ENCODE data around the gene SUOX.

The SUOX gene

DNA sequence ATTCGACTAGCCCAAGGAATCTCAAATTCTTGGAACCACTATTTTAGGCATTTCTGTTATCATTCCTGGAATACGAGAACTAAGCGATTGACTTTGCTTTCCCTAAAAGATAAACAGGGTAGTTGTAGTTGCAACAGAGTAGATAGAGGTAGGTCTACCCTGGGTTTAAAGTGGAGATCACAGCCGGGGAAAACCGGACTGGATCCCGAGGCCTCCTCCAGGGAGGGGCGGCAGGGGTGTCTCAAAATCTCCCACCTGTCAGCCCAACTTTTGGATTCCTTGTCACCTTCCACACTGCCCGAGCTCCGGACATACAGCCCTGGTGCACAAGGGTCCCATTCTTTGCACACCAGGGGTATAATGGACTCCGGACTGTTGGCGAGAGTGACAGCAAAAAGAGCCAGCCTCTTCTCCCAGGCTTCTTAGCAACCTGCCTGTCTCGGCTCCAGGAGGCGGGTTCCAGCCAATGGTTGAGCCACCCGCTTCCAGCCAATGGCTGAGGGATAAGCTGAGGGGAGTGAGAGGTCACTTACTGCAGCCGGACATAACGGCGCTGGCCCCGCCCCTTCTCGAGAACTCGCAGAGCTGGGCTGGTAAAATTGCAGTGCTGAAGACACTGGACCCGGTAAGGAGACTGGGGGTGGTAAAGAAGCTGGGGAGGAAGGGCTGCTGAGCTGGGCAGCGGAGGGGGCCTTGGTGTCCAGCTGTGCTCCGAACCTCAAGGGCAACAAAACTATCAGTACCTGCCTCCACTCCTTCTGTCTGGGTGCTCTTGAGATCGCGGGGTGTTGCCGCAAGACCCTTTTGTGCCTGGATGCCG, at the start of gene SUOX:
SUOX (plus strand) TSS at position 562 of the 820 bp plus-strand sequence. CDS start 4,946 bp downstream, outside the sequence.
- Mint-ChIP-seq H3K36me3 (ENCODE audit: insufficient read depth) (peaks cover 22% of the 10 kb centered on the region), H3K27me3 (no peaks in the 10 kb centered on the region), H3K9me3 (no peaks in the 10 kb centered on the region), H3K27ac (ENCODE audit: low read depth) (no peak within 1 kb of the TSS), H3K4me3 (no peak within 1 kb of the TSS), H3K4me1 (peaks cover 6% of the 10 kb centered on the region)
- DNase-seq (ENCODE audit: low spot score in 2 of 2) (no peak), ATAC-seq (replicated peaks; ENCODE audit: extremely low read depth, poor library complexity, severe bottlenecking) (peak; percentile 46)

DNA sequence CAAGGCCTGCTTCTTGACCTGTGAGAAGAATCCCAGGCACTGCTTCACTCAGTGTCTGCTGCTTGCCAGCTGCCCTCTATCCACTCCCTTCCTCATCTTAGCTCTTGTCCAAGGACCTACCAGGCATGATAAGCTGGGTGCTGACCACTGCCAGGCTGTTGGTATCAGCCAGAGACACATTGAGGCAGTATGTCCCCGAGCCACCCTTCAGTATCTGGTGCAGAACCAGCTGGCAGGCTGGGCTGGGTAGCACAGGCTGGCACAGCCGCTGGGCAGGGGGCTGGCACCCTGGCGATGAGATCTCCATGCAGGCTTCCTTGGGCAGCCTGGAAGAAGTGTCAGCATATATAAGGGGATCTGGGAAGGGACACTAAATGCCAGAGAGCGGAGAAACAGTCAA, 41.7 kb upstream of the SUOX start:
- peaks cover 10% of the 10 kb centered on the region for H3K4me1 Mint-ChIP-seq
- no peak for ATAC-seq (replicated peaks; ENCODE audit: extremely low read depth, poor library complexity, severe bottlenecking)
- H3K27me3 Mint-ChIP-seq = no peaks in the 10 kb centered on the region
- H3K36me3 Mint-ChIP-seq (ENCODE audit: insufficient read depth) = peaks cover 25% of the 10 kb centered on the region
- no peak overlapping the region for H3K4me3 Mint-ChIP-seq
- DNase-seq (ENCODE audit: low spot score in 2 of 2) = no peak
- H3K9me3 Mint-ChIP-seq = no peaks in the 10 kb centered on the region
- peak overlapping the region; percentile 52 for H3K27ac Mint-ChIP-seq (ENCODE audit: low read depth)

DNA sequence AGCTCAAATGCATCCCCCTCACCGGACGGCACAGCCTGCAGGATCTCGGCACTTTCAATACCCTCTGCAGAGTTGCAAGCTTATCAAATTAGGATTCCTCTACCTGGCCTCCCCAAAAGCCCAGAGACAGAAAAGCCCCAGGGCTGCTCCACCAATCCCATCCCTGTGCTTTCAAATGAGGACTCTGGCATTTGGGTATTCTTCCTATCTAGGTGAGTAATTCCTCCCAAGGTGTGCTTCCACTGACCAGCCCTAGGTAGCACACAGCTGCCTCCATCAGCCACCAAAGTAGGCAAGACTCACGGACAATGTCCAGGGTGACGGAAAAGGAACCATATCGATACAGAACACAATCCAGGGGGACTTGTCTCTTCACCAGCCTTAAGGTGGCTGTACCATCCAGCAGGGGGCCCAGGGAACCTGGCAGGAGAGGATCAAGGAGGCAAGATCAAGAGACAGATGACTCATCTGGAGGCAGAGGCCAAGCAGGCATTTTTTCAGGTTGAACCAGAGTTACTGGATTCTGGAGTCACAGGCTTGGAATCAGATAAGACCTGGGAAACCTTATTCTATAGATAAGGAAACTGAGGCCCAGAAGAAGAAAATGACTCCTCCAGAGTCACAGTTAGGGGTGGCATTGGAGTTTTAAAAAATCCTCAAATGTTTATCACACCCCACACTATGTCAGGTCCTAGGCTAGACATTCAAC, 41.1 kb upstream of the SUOX start:
- ATAC-seq (replicated peaks; ENCODE audit: extremely low read depth, poor library complexity, severe bottlenecking) = peak; percentile 36
- H3K36me3 Mint-ChIP-seq (ENCODE audit: insufficient read depth) = peaks cover 22% of the 10 kb centered on the region
- no peaks in the 10 kb centered on the region for H3K9me3 Mint-ChIP-seq
- peaks cover 10% of the 10 kb centered on the region for H3K4me1 Mint-ChIP-seq
- H3K27ac Mint-ChIP-seq (ENCODE audit: low read depth) = peak overlapping the region; percentile 52
- no peak for DNase-seq (ENCODE audit: low spot score in 2 of 2)
- H3K4me3 Mint-ChIP-seq = no peak overlapping the region
- no peaks in the 10 kb centered on the region for H3K27me3 Mint-ChIP-seq

DNA sequence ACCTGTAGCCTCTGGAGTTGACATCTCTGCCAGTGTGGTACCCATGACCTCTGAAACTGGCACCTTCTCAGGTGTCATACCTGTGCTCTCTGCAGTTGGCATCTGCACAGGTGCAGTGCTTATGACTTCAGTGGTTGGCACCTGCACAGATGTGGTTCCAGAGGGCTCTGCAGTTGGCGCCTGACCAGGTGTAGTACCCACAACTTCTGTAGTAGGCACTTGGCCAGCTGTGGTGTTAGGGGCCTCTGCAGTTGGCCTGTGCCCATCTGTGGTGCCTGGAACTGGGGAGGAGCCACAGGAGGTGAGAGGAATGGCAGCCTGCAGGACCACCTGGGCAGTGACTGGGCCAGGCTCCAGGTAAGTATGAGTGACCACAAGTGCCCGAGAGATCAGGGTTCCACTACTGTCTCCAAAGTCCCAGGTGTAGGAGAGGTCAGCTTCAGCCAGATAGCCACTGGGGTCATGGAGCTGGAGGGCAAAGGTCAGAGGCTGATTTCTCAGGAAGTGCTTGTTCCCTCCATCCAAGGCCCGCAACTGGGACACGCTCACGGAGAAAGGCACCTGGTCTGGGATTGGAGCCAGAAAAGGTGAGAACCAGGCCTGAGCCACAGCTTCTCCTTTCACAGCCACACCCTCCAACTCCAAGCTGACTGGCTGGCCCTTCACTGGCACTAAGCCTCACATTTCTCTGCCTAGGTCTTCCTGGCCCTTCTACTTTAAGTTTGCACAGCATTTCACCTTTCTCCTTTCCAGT, 39.8 kb upstream of the SUOX start:
- Mint-ChIP-seq H3K27me3 (no peaks in the 10 kb centered on the region), H3K36me3 (ENCODE audit: insufficient read depth) (peaks cover 9% of the 10 kb centered on the region), H3K27ac (ENCODE audit: low read depth) (peak overlapping the region; percentile 52), H3K9me3 (no peaks in the 10 kb centered on the region), H3K4me1 (peaks cover 10% of the 10 kb centered on the region), H3K4me3 (no peak overlapping the region)
- no peak for DNase-seq (ENCODE audit: low spot score in 2 of 2)
- ATAC-seq (replicated peaks; ENCODE audit: extremely low read depth, poor library complexity, severe bottlenecking) = no peak

DNA sequence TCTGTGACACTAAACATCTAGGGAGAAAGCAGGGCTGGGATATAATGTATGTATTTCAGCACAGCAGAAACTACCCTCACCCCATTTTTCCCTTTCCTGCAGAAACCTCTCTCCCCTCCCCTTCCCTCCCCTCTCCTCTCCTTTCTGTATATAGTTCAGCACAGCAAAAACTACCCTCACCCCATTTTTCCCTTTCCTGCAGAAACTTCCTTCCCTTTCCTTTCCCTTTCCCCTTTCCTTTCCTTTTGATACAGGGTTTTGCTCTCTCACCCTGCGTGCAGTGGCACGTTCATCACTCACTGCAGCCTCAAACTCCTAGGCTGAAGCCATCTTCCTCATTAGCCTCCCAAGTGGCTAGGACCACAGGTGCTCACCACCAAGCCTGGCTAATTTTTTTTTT, 33.3 kb upstream of the SUOX start:
- DNase-seq (ENCODE audit: low spot score in 2 of 2) (no peak), ATAC-seq (replicated peaks; ENCODE audit: extremely low read depth, poor library complexity, severe bottlenecking) (no peak)
- peaks cover 31% of the 10 kb centered on the region for H3K4me1 Mint-ChIP-seq
- H3K27me3 Mint-ChIP-seq = no peaks in the 10 kb centered on the region
- no peak overlapping the region for H3K27ac Mint-ChIP-seq (ENCODE audit: low read depth)
- H3K4me3 Mint-ChIP-seq = no peak overlapping the region
- peaks cover 9% of the 10 kb centered on the region for H3K36me3 Mint-ChIP-seq (ENCODE audit: insufficient read depth)
- no peaks in the 10 kb centered on the region for H3K9me3 Mint-ChIP-seq

DNA sequence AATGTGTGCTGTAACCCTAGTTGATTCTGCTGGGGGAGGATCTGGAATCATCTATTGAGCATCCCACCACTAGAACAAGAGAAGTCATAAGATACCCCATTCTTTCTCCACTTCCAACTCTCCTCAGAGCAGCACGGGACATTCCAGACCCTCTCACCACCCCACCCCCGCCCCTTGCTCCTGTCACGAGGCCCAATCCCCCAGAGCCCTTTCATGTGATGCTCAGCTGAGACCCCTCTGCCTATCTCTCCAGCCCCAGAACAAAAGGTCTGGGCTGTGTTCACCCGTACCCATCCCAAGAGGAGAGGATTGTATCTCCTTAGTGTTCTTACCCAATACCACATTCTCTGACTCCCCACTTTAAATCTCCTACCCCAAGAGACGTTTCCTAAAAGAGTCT, 31.8 kb upstream of the SUOX start:
- Mint-ChIP-seq H3K36me3 (ENCODE audit: insufficient read depth) (peaks cover 9% of the 10 kb centered on the region), H3K4me1 (peaks cover 31% of the 10 kb centered on the region), H3K9me3 (no peaks in the 10 kb centered on the region), H3K4me3 (peak overlapping the region; percentile 94), H3K27ac (ENCODE audit: low read depth) (no peak overlapping the region), H3K27me3 (no peaks in the 10 kb centered on the region)
- DNase-seq (ENCODE audit: low spot score in 2 of 2) (no peak), ATAC-seq (replicated peaks; ENCODE audit: extremely low read depth, poor library complexity, severe bottlenecking) (no peak)

DNA sequence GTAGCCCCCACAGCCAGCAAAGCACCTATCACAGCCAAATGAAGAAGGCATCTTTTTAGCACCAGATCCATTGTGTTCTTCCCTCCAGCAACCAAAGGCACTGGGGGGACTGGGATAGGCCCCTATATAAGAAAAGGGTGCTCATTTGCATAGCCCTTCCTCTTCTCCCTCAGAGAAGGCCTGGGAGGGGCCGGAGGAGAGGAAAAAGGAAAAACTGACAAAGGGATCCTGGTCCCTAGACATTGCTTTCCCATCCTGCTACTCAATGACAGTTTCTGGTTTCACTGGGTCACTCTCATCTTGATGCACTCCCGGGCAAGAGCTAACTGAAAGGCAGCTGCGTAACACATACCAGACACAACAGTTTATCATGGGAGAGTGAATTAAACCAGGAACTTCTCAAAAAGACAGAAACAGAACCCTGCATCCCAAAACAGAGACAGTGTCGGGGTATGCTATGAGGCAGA, 31.1 kb upstream of the SUOX start, which contains the start of gene PMEL:
PMEL (minus strand) TSS at position 102 of the 467 bp plus-strand sequence; CDS start at position 71, 31 bp downstream.
- Mint-ChIP-seq H3K27me3 (no peaks in the 10 kb centered on the region), H3K4me1 (peaks cover 31% of the 10 kb centered on the region), H3K4me3 (peak within 1 kb of the TSS; percentile 94), H3K9me3 (no peaks in the 10 kb centered on the region), H3K36me3 (ENCODE audit: insufficient read depth) (peaks cover 9% of the 10 kb centered on the region), H3K27ac (ENCODE audit: low read depth) (peak within 1 kb of the TSS; percentile 89)
- ATAC-seq (replicated peaks; ENCODE audit: extremely low read depth, poor library complexity, severe bottlenecking) (no peak), DNase-seq (ENCODE audit: low spot score in 2 of 2) (no peak)

DNA sequence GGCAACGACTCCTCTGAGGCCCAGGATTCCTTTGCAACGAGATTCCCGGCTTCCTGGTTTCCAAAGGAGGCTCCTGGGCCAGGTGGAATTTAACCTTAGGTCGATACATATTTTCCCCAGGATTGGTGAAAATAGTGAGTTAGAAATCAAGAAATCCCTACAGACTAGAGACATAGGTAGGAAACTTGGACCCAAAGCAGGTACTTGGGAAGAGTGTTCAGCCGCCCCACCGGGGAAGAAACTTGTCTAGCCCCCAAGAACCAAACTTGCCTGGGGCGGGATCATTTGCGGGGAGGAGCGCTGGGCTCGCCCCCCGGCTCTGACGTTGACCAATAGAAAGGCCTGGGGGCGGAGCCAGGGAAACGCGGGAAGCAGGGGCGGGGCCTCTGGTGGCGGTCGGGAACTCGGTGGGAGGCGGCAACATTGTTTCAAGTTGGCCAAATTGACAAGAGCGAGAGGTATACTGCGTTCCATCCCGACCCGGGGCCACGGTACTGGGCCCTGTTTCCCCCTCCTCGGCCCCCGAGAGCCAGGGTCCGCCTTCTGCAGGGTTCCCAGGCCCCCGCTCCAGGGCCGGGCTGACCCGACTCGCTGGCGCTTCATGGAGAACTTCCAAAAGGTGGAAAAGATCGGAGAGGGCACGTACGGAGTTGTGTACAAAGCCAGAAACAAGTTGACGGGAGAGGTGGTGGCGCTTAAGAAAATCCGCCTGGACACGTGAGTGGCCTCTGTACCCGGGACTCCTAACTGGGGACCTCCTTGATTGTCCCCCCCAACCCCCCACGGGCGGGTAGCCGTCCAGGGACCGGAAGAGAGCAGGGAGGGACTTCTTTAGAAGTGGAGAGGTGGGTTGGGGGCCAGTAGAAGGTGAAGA, 30.4 kb upstream of the SUOX start, which contains the start of gene CDK2:
CDK2 (plus strand) TSS at position 423 of the 874 bp plus-strand sequence; CDS start at position 602, 179 bp downstream.
- Mint-ChIP-seq H3K4me1 (peaks cover 31% of the 10 kb centered on the region), H3K27ac (ENCODE audit: low read depth) (peak within 1 kb of the TSS; percentile 89), H3K36me3 (ENCODE audit: insufficient read depth) (peaks cover 9% of the 10 kb centered on the region), H3K4me3 (peak within 1 kb of the TSS; percentile 94), H3K27me3 (no peaks in the 10 kb centered on the region), H3K9me3 (no peaks in the 10 kb centered on the region)
- peak; percentile 88 for ATAC-seq (replicated peaks; ENCODE audit: extremely low read depth, poor library complexity, severe bottlenecking)
- DNase-seq (ENCODE audit: low spot score in 2 of 2) = peak; percentile 73 to 77

DNA sequence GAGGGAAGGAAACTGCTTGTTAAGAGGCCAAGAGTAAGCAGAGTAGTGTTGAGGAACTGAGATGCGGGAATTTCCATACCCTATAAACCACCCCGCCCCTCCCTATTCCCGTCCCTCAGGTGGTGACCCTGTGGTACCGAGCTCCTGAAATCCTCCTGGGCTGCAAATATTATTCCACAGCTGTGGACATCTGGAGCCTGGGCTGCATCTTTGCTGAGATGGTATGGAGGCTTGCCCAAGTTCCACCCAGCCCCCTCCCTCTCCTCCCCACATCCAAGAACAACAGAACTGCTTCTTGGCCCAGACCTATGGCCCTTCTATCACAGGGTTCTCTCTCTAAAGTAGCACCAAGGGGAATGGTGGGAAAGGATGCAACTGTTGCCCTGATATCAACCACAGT, 27.7 kb upstream of the SUOX start:
- Mint-ChIP-seq H3K27me3 (no peaks in the 10 kb centered on the region), H3K36me3 (ENCODE audit: insufficient read depth) (peaks cover 9% of the 10 kb centered on the region), H3K9me3 (no peaks in the 10 kb centered on the region), H3K4me3 (no peak overlapping the region), H3K4me1 (peaks cover 31% of the 10 kb centered on the region), H3K27ac (ENCODE audit: low read depth) (no peak overlapping the region)
- DNase-seq (ENCODE audit: low spot score in 2 of 2) = no peak
- ATAC-seq (replicated peaks; ENCODE audit: extremely low read depth, poor library complexity, severe bottlenecking) = no peak

DNA sequence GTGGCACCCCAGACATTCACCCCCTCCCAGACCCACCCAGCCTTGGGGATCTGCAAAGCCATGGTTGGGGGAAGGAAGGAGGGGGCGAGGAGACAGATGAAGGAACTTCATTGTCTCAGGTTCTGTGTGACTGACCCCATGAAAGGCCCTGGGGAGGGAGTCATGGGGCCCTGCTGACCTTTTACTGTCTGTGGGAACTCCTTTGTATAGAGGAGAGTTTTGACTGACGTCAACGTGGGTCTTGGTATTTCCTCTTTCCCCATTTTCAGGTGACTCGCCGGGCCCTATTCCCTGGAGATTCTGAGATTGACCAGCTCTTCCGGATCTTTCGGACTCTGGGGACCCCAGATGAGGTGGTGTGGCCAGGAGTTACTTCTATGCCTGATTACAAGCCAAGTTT, 26.3 kb upstream of the SUOX start:
- H3K36me3 Mint-ChIP-seq (ENCODE audit: insufficient read depth) = peaks cover 5% of the 10 kb centered on the region
- peaks cover 26% of the 10 kb centered on the region for H3K4me1 Mint-ChIP-seq
- H3K27ac Mint-ChIP-seq (ENCODE audit: low read depth) = no peak overlapping the region
- H3K9me3 Mint-ChIP-seq = no peaks in the 10 kb centered on the region
- ATAC-seq (replicated peaks; ENCODE audit: extremely low read depth, poor library complexity, severe bottlenecking) = no peak
- no peaks in the 10 kb centered on the region for H3K27me3 Mint-ChIP-seq
- no peak for DNase-seq (ENCODE audit: low spot score in 2 of 2)
- no peak overlapping the region for H3K4me3 Mint-ChIP-seq

DNA sequence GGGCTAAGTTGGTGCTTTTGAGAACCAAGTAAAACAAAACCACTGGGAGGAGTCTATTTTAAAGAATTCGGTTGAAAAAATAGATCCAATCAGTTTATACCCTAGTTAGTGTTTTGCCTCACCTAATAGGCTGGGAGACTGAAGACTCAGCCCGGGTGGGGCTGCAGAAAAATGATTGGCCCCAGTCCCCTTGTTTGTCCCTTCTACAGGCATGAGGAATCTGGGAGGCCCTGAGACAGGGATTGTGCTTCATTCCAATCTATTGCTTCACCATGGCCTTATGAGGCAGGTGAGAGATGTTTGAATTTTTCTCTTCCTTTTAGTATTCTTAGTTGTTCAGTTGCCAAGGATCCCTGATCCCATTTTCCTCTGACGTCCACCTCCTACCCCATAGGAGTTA, 25.0 kb upstream of the SUOX start:
- DNase-seq (ENCODE audit: low spot score in 2 of 2) (no peak), ATAC-seq (replicated peaks; ENCODE audit: extremely low read depth, poor library complexity, severe bottlenecking) (no peak)
- no peaks in the 10 kb centered on the region for H3K27me3 Mint-ChIP-seq
- H3K4me3 Mint-ChIP-seq = no peak overlapping the region
- H3K4me1 Mint-ChIP-seq = peaks cover 19% of the 10 kb centered on the region
- H3K9me3 Mint-ChIP-seq = no peaks in the 10 kb centered on the region
- H3K27ac Mint-ChIP-seq (ENCODE audit: low read depth) = no peak overlapping the region
- peaks cover 3% of the 10 kb centered on the region for H3K36me3 Mint-ChIP-seq (ENCODE audit: insufficient read depth)

Measured in central memory CD8-positive, alpha-beta T cell (primary cell).